GM18526 (cell line): ENCODE data around the gene CDH19.

Source experiments
- POLR2A ChIP-seq: IDR thresholded peaks from 3 replicates; pipeline ENCODE4 v1.6.1; 2011; ENCODE audit not compliant: insufficient read length; ENCODE audit errors: extremely low read depth

Gene CDH19

GRCh38 chr18:66523219-66523991, 80.5 kb downstream of the CDH19 start:
- TF ChIP-seq POLR2A: no peak

- TF ChIP-seq POLR2A: no peak
Observed at GRCh38 chr18:66513996-66514395, 89.9 kb downstream of the CDH19 start.

GRCh38 chr18:66511792-66512191, 92.1 kb downstream of the CDH19 start:
- TF ChIP-seq POLR2A: no peak

- no peak for TF ChIP-seq POLR2A
Observed at GRCh38 chr18:66511289-66511688, 92.6 kb downstream of the CDH19 start.

- TF ChIP-seq POLR2A: no peak
Observed at GRCh38 chr18:66510357-66511045, 93.4 kb downstream of the CDH19 start.

GRCh38 chr18:66508937-66509336, 95.0 kb downstream of the CDH19 start:
- no peak for TF ChIP-seq POLR2A

GRCh38 chr18:66506178-66506577, 97.7 kb downstream of the CDH19 start:
- no peak for TF ChIP-seq POLR2A

- TF ChIP-seq POLR2A: no peak
Observed at GRCh38 chr18:66497351-66497750, 106.5 kb downstream of the CDH19 start.

- no peak for TF ChIP-seq POLR2A
Observed at GRCh38 chr18:66495844-66496243, 108.0 kb downstream of the CDH19 start.

GRCh38 chr18:66473882-66474281, 130.0 kb downstream of the CDH19 start:
- no peak for TF ChIP-seq POLR2A

- no peak for TF ChIP-seq POLR2A
Observed at GRCh38 chr18:66461344-66461743, 142.5 kb downstream of the CDH19 start.

- TF ChIP-seq POLR2A: no peak
Observed at GRCh38 chr18:66457245-66457644, 146.6 kb downstream of the CDH19 start.
